ENCODE measurements around the gene SLC15A5. TPM values are rescaled to one million over a fixed set of nuclear protein-coding genes. Genes with fewer than 3 reads are reported as not detected.

SLC15A5 gene
- not detected in 2 replicates for polyA plus RNA-seq (2013)

- no CpG with 5 or more reads among the region's 5 CpGs for WGBS (ENCODE audit: extremely low coverage, insufficient coverage, insufficient read length)
- Histone ChIP-seq H4K91ac (ENCODE audit: low read depth, low read length) (no peak within 1 kb of the TSS), H3K14ac (ENCODE audit: low read length) (no peak within 1 kb of the TSS)
These were observed at the start of gene SLC15A5 for GRCh38 chr12:16277585-16277984. SLC15A5 (minus strand) TSS chr12:16277685; CDS start chr12:16277685, 0 bp downstream.

GRCh38 chr12:16325426-16325825 is 47.9 kb upstream of the SLC15A5 start:
- Histone ChIP-seq H3K36me3 (ENCODE audit: control insufficient read depth in 1 of 2, insufficient read depth in 2 of 2, low read length in 2 of 2) (no peaks in the 10 kb centered on the region), H3K14ac (ENCODE audit: low read length) (no peak overlapping the region), H2BK5ac (ENCODE audit: low read depth, low read length, poor library complexity) (no peak overlapping the region), H3K18ac (ENCODE audit: low read length) (no peak overlapping the region), H3K79me1 (ENCODE audit: low read length) (no peaks in the 10 kb centered on the region), H4K91ac (ENCODE audit: low read depth, low read length) (no peak overlapping the region), H2AK5ac (ENCODE audit: low read length) (no peak overlapping the region), H3K4me1 (ENCODE audit: control insufficient read depth in 1 of 2, insufficient read depth in 2 of 2, low read length in 2 of 2) (no peaks in the 10 kb centered on the region), H4K8ac (ENCODE audit: low read depth, low read length) (no peak overlapping the region), H3K27me3 (ENCODE audit: insufficient read depth, low read length) (no peaks in the 10 kb centered on the region), H3K79me2 (ENCODE audit: control insufficient read depth, insufficient read depth, low read length, poor library complexity) (no peaks in the 10 kb centered on the region), H3K4ac (ENCODE audit: low read depth, low read length) (no peak overlapping the region), H3K23ac (ENCODE audit: low read length) (no peak overlapping the region), H2BK12ac (ENCODE audit: low read length) (no peak overlapping the region), H2AFZ (ENCODE audit: insufficient read depth, low read length, poor library complexity) (no peak overlapping the region), H3K4me2 (ENCODE audit: low read length) (no peak overlapping the region), H3K27ac (ENCODE audit: low read depth, low read length) (no peak overlapping the region), H3K4me3 (ENCODE audit: low read depth, low read length) (no peak overlapping the region), H3K9me3 (ENCODE audit: insufficient read depth, low read depth, low read length) (no peaks in the 10 kb centered on the region), H3K9ac (ENCODE audit: low read length) (no peak overlapping the region), H2BK120ac (ENCODE audit: insufficient read depth, low read length, poor library complexity) (no peak overlapping the region), H4K12ac (ENCODE audit: low read depth, low read length) (no peak overlapping the region)
- WGBS (ENCODE audit: extremely low coverage, insufficient coverage, insufficient read length): no CpG with 5 or more reads among the region's 3 CpGs
- DNase-seq: no peak

More at GRCh38 chr12:16277585-16277984, at the start of gene SLC15A5:
- Histone ChIP-seq H3K9ac (ENCODE audit: low read length) (no peak within 1 kb of the TSS), H3K27me3 (ENCODE audit: insufficient read depth, low read length) (no peaks in the 10 kb centered on the region), H3K79me2 (ENCODE audit: control insufficient read depth, insufficient read depth, low read length, poor library complexity) (no peaks in the 10 kb centered on the region), H3K18ac (ENCODE audit: low read length) (no peak within 1 kb of the TSS), H3K23ac (ENCODE audit: low read length) (no peak within 1 kb of the TSS), H2AK5ac (ENCODE audit: low read length) (no peak within 1 kb of the TSS), H3K4ac (ENCODE audit: low read depth, low read length) (no peak within 1 kb of the TSS), H2BK12ac (ENCODE audit: low read length) (no peak within 1 kb of the TSS), H3K9me3 (ENCODE audit: insufficient read depth, low read depth, low read length) (no peaks in the 10 kb centered on the region), H3K4me1 (ENCODE audit: control insufficient read depth in 1 of 2, insufficient read depth in 2 of 2, low read length in 2 of 2) (no peaks in the 10 kb centered on the region), H3K4me3 (ENCODE audit: low read depth, low read length) (no peak within 1 kb of the TSS), H3K27ac (ENCODE audit: low read depth, low read length) (no peak within 1 kb of the TSS), H3K79me1 (ENCODE audit: low read length) (no peaks in the 10 kb centered on the region), H4K8ac (ENCODE audit: low read depth, low read length) (no peak within 1 kb of the TSS), H2BK120ac (ENCODE audit: insufficient read depth, low read length, poor library complexity) (no peak within 1 kb of the TSS), H2BK5ac (ENCODE audit: low read depth, low read length, poor library complexity) (no peak within 1 kb of the TSS), H4K12ac (ENCODE audit: low read depth, low read length) (no peak within 1 kb of the TSS), H2AFZ (ENCODE audit: insufficient read depth, low read length, poor library complexity) (no peak within 1 kb of the TSS), H3K36me3 (ENCODE audit: control insufficient read depth in 1 of 2, insufficient read depth in 2 of 2, low read length in 2 of 2) (no peaks in the 10 kb centered on the region), H3K4me2 (ENCODE audit: low read length) (no peak within 1 kb of the TSS)
- no peak for DNase-seq

- H3K9ac ChIP-seq (ENCODE audit: low read length): no peak overlapping the region
- no peaks in the 10 kb centered on the region for H3K79me2 ChIP-seq (ENCODE audit: control insufficient read depth, insufficient read depth, low read length, poor library complexity)
- H2AFZ ChIP-seq (ENCODE audit: insufficient read depth, low read length, poor library complexity): no peak overlapping the region
- H2AK5ac ChIP-seq (ENCODE audit: low read length): no peak overlapping the region
- H3K27me3 ChIP-seq (ENCODE audit: insufficient read depth, low read length): no peaks in the 10 kb centered on the region
- no peaks in the 10 kb centered on the region for H3K9me3 ChIP-seq (ENCODE audit: insufficient read depth, low read depth, low read length)
- DNase-seq: no peak
- no peak overlapping the region for H2BK12ac ChIP-seq (ENCODE audit: low read length)
- H3K79me1 ChIP-seq (ENCODE audit: low read length): no peaks in the 10 kb centered on the region
- no peak overlapping the region for H3K4me2 ChIP-seq (ENCODE audit: low read length)
- no peaks in the 10 kb centered on the region for H3K4me1 ChIP-seq (ENCODE audit: control insufficient read depth in 1 of 2, insufficient read depth in 2 of 2, low read length in 2 of 2)
- H3K18ac ChIP-seq (ENCODE audit: low read length): no peak overlapping the region
- H2BK120ac ChIP-seq (ENCODE audit: insufficient read depth, low read length, poor library complexity): no peak overlapping the region
- no peak overlapping the region for H4K91ac ChIP-seq (ENCODE audit: low read depth, low read length)
- H3K36me3 ChIP-seq (ENCODE audit: control insufficient read depth in 1 of 2, insufficient read depth in 2 of 2, low read length in 2 of 2): no peaks in the 10 kb centered on the region
- no peak overlapping the region for H3K23ac ChIP-seq (ENCODE audit: low read length)
- H2BK5ac ChIP-seq (ENCODE audit: low read depth, low read length, poor library complexity): no peak overlapping the region
- no peak overlapping the region for H3K4ac ChIP-seq (ENCODE audit: low read depth, low read length)
- WGBS (ENCODE audit: extremely low coverage, insufficient coverage, insufficient read length): no CpG with 5 or more reads among the region's 3 CpGs
- H3K14ac ChIP-seq (ENCODE audit: low read length): no peak overlapping the region
- H4K8ac ChIP-seq (ENCODE audit: low read depth, low read length): no peak overlapping the region
- H3K4me3 ChIP-seq (ENCODE audit: low read depth, low read length): no peak overlapping the region
- H3K27ac ChIP-seq (ENCODE audit: low read depth, low read length): no peak overlapping the region
- no peak overlapping the region for H4K12ac ChIP-seq (ENCODE audit: low read depth, low read length)
These were observed 47.3 kb upstream of the SLC15A5 start for GRCh38 chr12:16324772-16325171.

- Histone ChIP-seq H3K23ac (ENCODE audit: low read length) (no peak overlapping the region), H3K4me2 (ENCODE audit: low read length) (no peak overlapping the region), H4K91ac (ENCODE audit: low read depth, low read length) (no peak overlapping the region), H3K14ac (ENCODE audit: low read length) (no peak overlapping the region), H3K4me1 (ENCODE audit: control insufficient read depth in 1 of 2, insufficient read depth in 2 of 2, low read length in 2 of 2) (no peaks in the 10 kb centered on the region), H2AK5ac (ENCODE audit: low read length) (no peak overlapping the region), H2AFZ (ENCODE audit: insufficient read depth, low read length, poor library complexity) (no peak overlapping the region), H3K4ac (ENCODE audit: low read depth, low read length) (no peak overlapping the region), H3K9me3 (ENCODE audit: insufficient read depth, low read depth, low read length) (no peaks in the 10 kb centered on the region), H3K18ac (ENCODE audit: low read length) (no peak overlapping the region), H2BK120ac (ENCODE audit: insufficient read depth, low read length, poor library complexity) (no peak overlapping the region), H2BK5ac (ENCODE audit: low read depth, low read length, poor library complexity) (no peak overlapping the region), H4K12ac (ENCODE audit: low read depth, low read length) (no peak overlapping the region), H4K8ac (ENCODE audit: low read depth, low read length) (no peak overlapping the region), H2BK12ac (ENCODE audit: low read length) (no peak overlapping the region), H3K79me2 (ENCODE audit: control insufficient read depth, insufficient read depth, low read length, poor library complexity) (no peaks in the 10 kb centered on the region), H3K4me3 (ENCODE audit: low read depth, low read length) (no peak overlapping the region), H3K36me3 (ENCODE audit: control insufficient read depth in 1 of 2, insufficient read depth in 2 of 2, low read length in 2 of 2) (no peaks in the 10 kb centered on the region), H3K79me1 (ENCODE audit: low read length) (no peaks in the 10 kb centered on the region), H3K27ac (ENCODE audit: low read depth, low read length) (no peak overlapping the region), H3K27me3 (ENCODE audit: insufficient read depth, low read length) (no peaks in the 10 kb centered on the region), H3K9ac (ENCODE audit: low read length) (no peak overlapping the region)
- DNase-seq: no peak
- no CpG with 5 or more reads among the region's 5 CpGs for WGBS (ENCODE audit: extremely low coverage, insufficient coverage, insufficient read length)
These were observed 46.8 kb upstream of the SLC15A5 start for GRCh38 chr12:16324272-16324671.

All from trophoblast cell (in vitro differentiated cells and primary cell).